Right lobe of liver (tissue), 6 donors: ENCODE results near the gene LPIN1. TPM values are rescaled to one million over a fixed set of nuclear protein-coding genes. Genes with fewer than 3 reads are reported as not detected.
A peak's percentile ranks its signal among the peaks of the same experiment; 100 is the strongest.

Source experiments
- ATAC-seq, 4 donors: fragments of 200-7000 bp; cut with Tn5 transposase; one replicate each; pipeline ENCODE4 v1.9.1; 2020; ENCODE audit warnings: mild to moderate bottlenecking in 4 of 4, moderate library complexity in 4 of 4
- DNase-seq, 3 donors: peaks; one replicate each; pipeline ENCODE4 v3.0.0-alpha.2; 2020
- H3K27ac ChIP-seq, 3 donors: fragments of 200-600 bp; one replicate each; pipeline ENCODE4 v1.8.0; 2022
- H3K27me3 ChIP-seq, 2 donors: fragments of 200-600 bp; one replicate each; pipeline ENCODE4 v1.8.0; 2022
- H3K36me3 ChIP-seq, 4 donors: fragments of 200-600 bp; sonication (generic) in 1 of 4; one replicate each; pipeline versions ENCODE4 v1.5.1 to v1.8.0; 2017 to 2022; ENCODE audit warnings: control low read depth in 1 of 4
- H3K4me1 ChIP-seq, 4 donors: fragments of 200-600 bp; sonication (generic) in 1 of 4; one replicate each; pipeline versions ENCODE4 v1.5.1 to v1.8.0; 2017 to 2022; ENCODE audit warnings: control low read depth in 1 of 4
- H3K4me3 ChIP-seq, 3 donors: fragments of 200-600 bp; one replicate each; pipeline ENCODE4 v1.8.0; 2022
- H3K9me3 ChIP-seq, 4 donors: fragments of 200-600 bp; sonication (generic) in 1 of 4; one replicate each; pipeline versions ENCODE4 v1.5.1 to v1.8.0; 2017 to 2022; ENCODE audit warnings: control low read depth in 1 of 4
- CTCF ChIP-seq, 4 donors: fragments of 200-600 bp in 3 of 4; fragments of 450-650 bp in 1 of 4; IDR thresholded peaks; one replicate each; pipeline versions ENCODE4 v1.5.1 to v1.8.0; 2016 to 2022; ENCODE audit warnings: antibody characterized with exemption in 4 of 4, mild to moderate bottlenecking in 2 of 4
- POLR2A ChIP-seq: fragments of 450-650 bp; IDR thresholded peaks from one replicate; pipeline ENCODE4 v1.6.1; 2017; ENCODE audit warnings: antibody characterized with exemption, mild to moderate bottlenecking
- WGBS: methylation state at CpG from one replicate; pipeline ENCODE4 v1.1.6; 2018; ENCODE audit warnings: low coverage, low lambda C conversion rate; ENCODE audit not compliant: insufficient coverage; ENCODE audit errors: missing lambda C conversion rate; 5-methylcytosine and 5-hydroxymethylcytosine counted together
- intact Hi-C, 2 donors: fragments of 100-400 bp; cut with DNase I; formaldehyde crosslinking; loops; one replicate each; pipeline versions ENCODE4 v1.11.2 to v1.14.1; 2022
- total RNA-seq, 6 experiments: library from RNA; depleted of rRNA in 2 of 6; stranded (reverse); fragments of >200 nt in 2 of 6; fragmentation: NEBNext Ultra II Directional in 3 of 6; extraction: Animal tissue kit (Norgen Biotek cat#: 25700) in 3 of 6; gene quantifications; one replicate each; pipeline versions ENCODE4 v1.1.0 to v1.2.4, GENCODE V29; 2016 to 2023
- donor health status: DM: no; HTN: yes; CAD: no.
- donor health status: DM: no; HTN: no; CAD: no.
- donor health status: DM: no; HTN: no; CAD: no.
- donor health status: DM: no; HTN: yes; CAD: no.
- donor health status: DM: no; HTN: yes; CAD: no.

LPIN1 gene
- total RNA-seq, 6 experiments from 2014 or later = 17.3 to 58.7 (median 29.1) TPM

DNA sequence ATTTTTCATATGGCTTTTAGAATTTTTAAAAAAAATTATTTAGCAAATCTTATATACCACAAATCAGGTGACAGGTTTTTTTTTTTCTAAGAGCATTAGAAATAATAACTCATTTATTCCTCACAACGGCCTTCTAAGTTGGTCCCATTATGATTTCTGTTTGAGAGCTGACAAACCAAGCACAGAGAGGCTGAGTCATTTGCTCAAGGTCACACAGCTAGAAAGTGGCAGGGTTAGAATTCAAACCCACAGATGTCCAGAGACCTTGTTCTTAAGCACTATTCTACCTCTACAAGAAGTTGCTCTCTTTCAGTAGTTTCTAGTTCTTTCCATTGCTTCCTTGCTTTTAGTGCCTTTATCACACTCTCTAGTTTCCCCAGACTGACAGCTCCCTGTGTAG, 28.8 kb upstream of the LPIN1 start:
- Histone ChIP-seq H3K4me3 (no peak overlapping the region), H3K27ac (peak overlapping the region; percentile 86 to 93 (median 91)), H3K9me3 (no peaks in the 10 kb centered on the region), H3K27me3 (no peaks in the 10 kb centered on the region), H3K4me1 (peaks cover 0 to 45% (median 17%) of the 10 kb centered on the region in 4 donors), H3K36me3 (no peaks in the 10 kb centered on the region)
- DNase-seq (no peak), ATAC-seq (no peak)
- intact Hi-C loops = no loop called here
- WGBS = 77% methylated on average over 1 of the region's 1 CpG
- TF ChIP-seq POLR2A = no peak
- TF ChIP-seq CTCF (IDR thresholded peaks at IDR 0.05) = no peak

DNA sequence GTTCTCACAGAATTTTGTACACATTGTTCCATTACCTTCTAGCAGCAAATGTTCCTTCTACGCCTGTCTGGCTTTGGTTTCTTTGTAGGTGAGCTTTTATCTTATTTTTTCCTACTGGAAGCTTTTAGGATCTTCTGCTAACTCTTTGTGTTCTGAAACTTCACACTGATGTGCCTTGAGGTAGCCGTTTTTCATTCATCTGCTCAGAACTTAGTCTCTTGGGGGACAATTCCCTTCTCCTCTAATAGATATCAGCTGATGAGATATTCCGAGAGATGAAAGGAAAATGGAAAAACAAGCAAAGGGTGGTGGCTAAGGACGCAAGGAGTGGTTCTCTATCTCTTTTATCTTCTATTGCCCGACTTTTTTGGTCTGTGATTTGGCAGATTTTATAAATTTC, 27.8 kb upstream of the LPIN1 start:
- no peaks in the 10 kb centered on the region for H3K27me3 ChIP-seq
- ATAC-seq = no peak
- peaks cover 0 to 54% (median 22%) of the 10 kb centered on the region in 4 donors for H3K4me1 ChIP-seq
- no peaks in the 10 kb centered on the region for H3K36me3 ChIP-seq
- no peak overlapping the region for H3K4me3 ChIP-seq
- intact Hi-C loops = no loop called here
- no peaks in the 10 kb centered on the region for H3K9me3 ChIP-seq
- TF ChIP-seq CTCF (IDR thresholded peaks at IDR 0.05) (no peak), POLR2A (no peak)
- H3K27ac ChIP-seq = no peak overlapping the region
- 74% methylated on average over 5 of the region's 5 CpGs for WGBS
- DNase-seq = no peak

- peaks cover 0 to 57% (median 22%) of the 10 kb centered on the region in 4 donors for H3K4me1 ChIP-seq
- no peak for DNase-seq
- no peaks in the 10 kb centered on the region for H3K9me3 ChIP-seq
- TF ChIP-seq POLR2A = no peak
- no peak for TF ChIP-seq CTCF (IDR thresholded peaks at IDR 0.05)
- no peak overlapping the region for H3K4me3 ChIP-seq
- no peak overlapping the region for H3K27ac ChIP-seq
- intact Hi-C loops = no loop called here
- H3K27me3 ChIP-seq = no peaks in the 10 kb centered on the region
- ATAC-seq = no peak
- no peaks in the 10 kb centered on the region for H3K36me3 ChIP-seq
- 56% methylated on average over 6 of the region's 6 CpGs for WGBS
Observed at GRCh38 chr2:11719230-11719977, 27.0 kb upstream of the LPIN1 start.

DNA sequence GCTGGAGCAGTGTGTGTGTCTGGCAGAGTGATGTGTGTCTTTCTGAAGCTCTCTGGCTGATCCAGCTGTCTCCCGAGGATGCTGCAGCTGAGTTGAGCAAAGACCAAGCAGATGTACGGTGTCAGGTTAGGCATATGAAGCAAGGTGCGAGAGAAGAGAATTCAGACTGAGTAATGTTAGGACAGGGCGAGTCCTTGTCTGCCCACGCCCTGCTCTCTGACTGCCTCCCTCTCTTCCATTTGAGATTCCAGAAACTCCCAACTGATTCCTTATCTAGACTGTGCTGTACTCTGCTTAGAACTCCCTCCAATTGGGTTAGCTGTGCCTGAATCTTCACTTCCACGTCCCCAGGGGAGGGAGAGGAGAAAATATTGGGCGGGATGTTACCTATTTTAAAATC, 25.7 kb upstream of the LPIN1 start:
- H3K27me3 ChIP-seq = no peaks in the 10 kb centered on the region
- no peak for TF ChIP-seq POLR2A
- no peak for TF ChIP-seq CTCF (IDR thresholded peaks at IDR 0.05)
- intact Hi-C loops = no loop called here
- H3K36me3 ChIP-seq = no peaks in the 10 kb centered on the region
- DNase-seq = no peak
- H3K4me3 ChIP-seq = no peak overlapping the region
- WGBS = 77% methylated on average over 4 of the region's 7 CpGs
- H3K27ac ChIP-seq = no peak overlapping the region
- H3K9me3 ChIP-seq = no peaks in the 10 kb centered on the region
- H3K4me1 ChIP-seq = peaks cover 0 to 55% (median 19%) of the 10 kb centered on the region in 4 donors
- no peak for ATAC-seq
